Chondrocyte (in vitro differentiated cells): ENCODE results near the gene RADX. TPM values are rescaled to one million over a fixed set of nuclear protein-coding genes. Genes with fewer than 3 reads are reported as not detected.

Source experiments
- DNase-seq: peaks from one replicate; pipeline ENCODE4 v3.0.0; 2021; ENCODE audit warnings: mixed read lengths, low spot score
- H3K27ac Mint-ChIP-seq: one replicate; pipeline ENCODE4 v1.8.0; 2021; ENCODE audit warnings: mild to moderate bottlenecking, moderate library complexity, mixed read lengths; ENCODE audit not compliant: unreplicated experiment
- H3K27me3 Mint-ChIP-seq: 2 replicates; pipeline ENCODE4 v1.8.0; 2021; ENCODE audit warnings: low read depth, mixed read lengths
- H3K36me3 Mint-ChIP-seq: 2 replicates; pipeline ENCODE4 v1.8.0; 2021; ENCODE audit warnings: low read depth, mixed read lengths
- H3K4me1 Mint-ChIP-seq: 2 replicates; pipeline ENCODE4 v1.8.0; 2021; ENCODE audit warnings: low read depth, mild to moderate bottlenecking, mixed read lengths
- H3K4me3 Mint-ChIP-seq: one replicate; pipeline ENCODE4 v1.8.0; 2021; ENCODE audit warnings: mild to moderate bottlenecking, moderate library complexity, mixed read lengths; ENCODE audit not compliant: unreplicated experiment
- H3K9me3 Mint-ChIP-seq: 2 replicates; pipeline ENCODE4 v1.8.0; 2021; ENCODE audit warnings: low read depth, mixed read lengths
- total RNA-seq: library from RNA; stranded (reverse); gene quantifications from 3 replicates; pipeline ENCODE4 v1.2.1, GENCODE V29; 2021
- TF ChIP-seq, protein P1 (sequence below): fragments of 200-600 bp; sonication (generic); IDR thresholded peaks from 2 replicates; pipeline ENCODE4 v1.5.0; 2021; ENCODE audit warnings: antibody characterized with exemption, mild to moderate bottlenecking, moderate library complexity

RADX gene
- total RNA-seq, 1 donor from 2014 or later, result 0.17 TPM

- Mint-ChIP-seq H3K4me3 (no peak overlapping the region), H3K4me1 (no peaks in the 10 kb centered on the region), H3K27ac (no peak overlapping the region), H3K9me3 (no peaks in the 10 kb centered on the region), H3K36me3 (no peaks in the 10 kb centered on the region), H3K27me3 (peaks cover 13% of the 10 kb centered on the region)
- TF ChIP-seq, protein P1, sequence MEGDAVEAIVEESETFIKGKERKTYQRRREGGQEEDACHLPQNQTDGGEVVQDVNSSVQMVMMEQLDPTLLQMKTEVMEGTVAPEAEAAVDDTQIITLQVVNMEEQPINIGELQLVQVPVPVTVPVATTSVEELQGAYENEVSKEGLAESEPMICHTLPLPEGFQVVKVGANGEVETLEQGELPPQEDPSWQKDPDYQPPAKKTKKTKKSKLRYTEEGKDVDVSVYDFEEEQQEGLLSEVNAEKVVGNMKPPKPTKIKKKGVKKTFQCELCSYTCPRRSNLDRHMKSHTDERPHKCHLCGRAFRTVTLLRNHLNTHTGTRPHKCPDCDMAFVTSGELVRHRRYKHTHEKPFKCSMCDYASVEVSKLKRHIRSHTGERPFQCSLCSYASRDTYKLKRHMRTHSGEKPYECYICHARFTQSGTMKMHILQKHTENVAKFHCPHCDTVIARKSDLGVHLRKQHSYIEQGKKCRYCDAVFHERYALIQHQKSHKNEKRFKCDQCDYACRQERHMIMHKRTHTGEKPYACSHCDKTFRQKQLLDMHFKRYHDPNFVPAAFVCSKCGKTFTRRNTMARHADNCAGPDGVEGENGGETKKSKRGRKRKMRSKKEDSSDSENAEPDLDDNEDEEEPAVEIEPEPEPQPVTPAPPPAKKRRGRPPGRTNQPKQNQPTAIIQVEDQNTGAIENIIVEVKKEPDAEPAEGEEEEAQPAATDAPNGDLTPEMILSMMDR, result no peak
- no peak for DNase-seq
Observed at GRCh38 chrX:106716004-106716403, 104.2 kb downstream of the RADX start.

GRCh38 chrX:106716463-106716862 is 104.7 kb downstream of the RADX start:
- H3K36me3 Mint-ChIP-seq, result no peaks in the 10 kb centered on the region
- no peaks in the 10 kb centered on the region for H3K4me1 Mint-ChIP-seq
- TF ChIP-seq, protein P1, result no peak
- H3K27me3 Mint-ChIP-seq, result peaks cover 13% of the 10 kb centered on the region
- no peak for DNase-seq
- H3K9me3 Mint-ChIP-seq, result no peaks in the 10 kb centered on the region
- H3K4me3 Mint-ChIP-seq, result no peak overlapping the region
- no peak overlapping the region for H3K27ac Mint-ChIP-seq

DNA sequence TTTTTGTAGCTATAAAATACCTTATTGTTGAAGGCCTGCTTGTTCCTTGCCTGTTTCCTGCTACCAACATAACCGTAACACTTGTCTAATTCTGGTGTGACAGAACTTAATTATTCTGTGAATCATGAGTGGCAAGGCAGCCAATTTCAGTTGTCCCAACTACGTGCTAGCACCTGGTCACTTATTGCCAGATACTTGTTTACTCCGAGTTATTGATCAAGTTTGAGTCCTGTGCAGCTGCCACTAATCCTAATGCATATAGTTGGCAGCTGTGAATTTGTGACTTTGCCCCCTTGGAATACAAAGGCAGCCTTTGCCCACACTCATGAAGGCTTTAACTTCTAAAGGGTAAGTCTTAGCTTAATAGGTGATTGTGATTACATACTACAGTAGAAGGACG is 106.9 kb downstream of the RADX start:
- Mint-ChIP-seq H3K9me3 (no peaks in the 10 kb centered on the region), H3K4me3 (no peak overlapping the region), H3K4me1 (no peaks in the 10 kb centered on the region), H3K27me3 (peaks cover 15% of the 10 kb centered on the region), H3K36me3 (no peaks in the 10 kb centered on the region), H3K27ac (no peak overlapping the region)
- TF ChIP-seq, protein P1, result no peak
- DNase-seq, result no peak

DNA sequence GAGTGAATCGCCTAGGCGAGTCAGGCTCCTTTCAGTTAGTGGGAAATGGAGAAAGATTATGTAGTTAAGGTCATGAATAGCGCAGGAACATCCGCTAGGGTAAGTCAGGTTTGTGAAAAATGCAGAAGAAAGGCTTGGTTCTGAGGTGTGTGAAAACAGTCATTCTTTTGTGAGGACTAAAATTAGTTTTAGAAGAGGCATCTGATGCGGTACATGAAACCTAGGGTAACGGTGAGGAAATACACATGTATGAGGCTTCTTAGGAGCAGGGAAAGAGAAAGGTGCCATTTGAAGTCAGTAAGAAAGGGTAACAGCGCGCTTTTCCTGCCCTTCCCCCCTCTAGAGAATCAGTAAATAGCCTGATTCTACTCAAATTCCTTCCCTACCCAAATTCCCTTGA is 114.2 kb downstream of the RADX start:
- DNase-seq, result no peak
- peaks cover 27% of the 10 kb centered on the region for H3K27me3 Mint-ChIP-seq
- TF ChIP-seq, protein P1, result no peak

GRCh38 chrX:106726485-106727437 is 115.0 kb downstream of the RADX start, which contains the start of gene RNF128:
TSS of gene RNF128 (plus strand) at chrX:106726701. CDS start at chrX:106726914, 213 bp downstream.
- Mint-ChIP-seq H3K9me3 (no peaks in the 10 kb centered on the region), H3K4me3 (peak within 1 kb of the TSS; percentile 68), H3K27me3 (peaks cover 30% of the 10 kb centered on the region), H3K36me3 (peaks cover 5% of the 10 kb centered on the region), H3K27ac (no peak within 1 kb of the TSS), H3K4me1 (peaks cover 6% of the 10 kb centered on the region)
- no peak for DNase-seq
- TF ChIP-seq, protein P1, result no peak

More for the DNA sequence above, 114.2 kb downstream of the RADX start:
- peaks cover 5% of the 10 kb centered on the region for H3K36me3 Mint-ChIP-seq
- no peak overlapping the region for H3K27ac Mint-ChIP-seq
- no peaks in the 10 kb centered on the region for H3K9me3 Mint-ChIP-seq
- H3K4me1 Mint-ChIP-seq, result peaks cover 6% of the 10 kb centered on the region
- peak overlapping the region; percentile 68 for H3K4me3 Mint-ChIP-seq
